HG03558 (cell line): Measurements from ENCODE around the gene CDA.

Experiments
- ATAC-seq: cut with Tn5 transposase; IDR thresholded peaks from one replicate; pipeline ENCODE4 v1.9.1; 2021; ENCODE audit warnings: moderate number of reproducible peaks; ENCODE audit not compliant: unreplicated experiment; ENCODE audit errors: extremely low read depth

Gene CDA

GRCh38 chr1:20588634-20589225 lies at the start of gene CDA:
Gene CDA, plus strand, starts transcription at chr1:20589097. Its CDS starts 33 bp downstream, at chr1:20589130.
- ATAC-seq, result no peak

GRCh38 chr1:20540281-20540680 lies 48.6 kb upstream of the CDA start:
- no peak for ATAC-seq

GRCh38 chr1:20546637-20547036 lies 42.3 kb upstream of the CDA start:
- ATAC-seq, result no peak

GRCh38 chr1:20551161-20551560 lies 37.7 kb upstream of the CDA start:
- no peak for ATAC-seq

- no peak for ATAC-seq
Measured at GRCh38 chr1:20551945-20552727, 36.8 kb upstream of the CDA start, which contains the start of gene FAM43B. Gene FAM43B, plus strand, starts transcription at chr1:20552573. Its CDS starts 401 bp downstream, at chr1:20552974.

GRCh38 chr1:20552728-20553445 lies 36.0 kb upstream of the CDA start:
- no peak for ATAC-seq

GRCh38 chr1:20555025-20555757 lies 33.7 kb upstream of the CDA start:
- ATAC-seq, result no peak

GRCh38 chr1:20555758-20556120 lies 33.2 kb upstream of the CDA start:
- no peak for ATAC-seq

GRCh38 chr1:20558191-20558590 lies 30.7 kb upstream of the CDA start:
- no peak for ATAC-seq

GRCh38 chr1:20560966-20561365 lies 27.9 kb upstream of the CDA start:
- ATAC-seq, result no peak

GRCh38 chr1:20565234-20565633 lies 23.7 kb upstream of the CDA start:
- ATAC-seq, result no peak

GRCh38 chr1:20569523-20570098 lies 19.3 kb upstream of the CDA start:
- ATAC-seq, result no peak

GRCh38 chr1:20571427-20571826 lies 17.5 kb upstream of the CDA start:
- no peak for ATAC-seq

- no peak for ATAC-seq
Measured at GRCh38 chr1:20573987-20574386, 14.9 kb upstream of the CDA start.

- ATAC-seq, result no peak
Measured at GRCh38 chr1:20574686-20575540, 14.0 kb upstream of the CDA start.

- ATAC-seq, result no peak
Measured at GRCh38 chr1:20575541-20576336, 13.2 kb upstream of the CDA start.

GRCh38 chr1:20578062-20578461 lies 10.8 kb upstream of the CDA start:
- ATAC-seq, result no peak

- no peak for ATAC-seq
Measured at GRCh38 chr1:20578721-20579395, 10.0 kb upstream of the CDA start.
